HuH-7.5 (cell line): ENCODE data around the gene KRTAP10-9.
"Not testable (repeated sequence)": the region's sequence is repeated elsewhere in the genome, so short reads cannot be mapped to it uniquely, and the experiment has no call there.

Experiments
- DNase-seq: peaks from one replicate; pipeline ENCODE4 v3.0.0; 2011; ENCODE audit warnings: low spot score

Gene KRTAP10-9, protein sequence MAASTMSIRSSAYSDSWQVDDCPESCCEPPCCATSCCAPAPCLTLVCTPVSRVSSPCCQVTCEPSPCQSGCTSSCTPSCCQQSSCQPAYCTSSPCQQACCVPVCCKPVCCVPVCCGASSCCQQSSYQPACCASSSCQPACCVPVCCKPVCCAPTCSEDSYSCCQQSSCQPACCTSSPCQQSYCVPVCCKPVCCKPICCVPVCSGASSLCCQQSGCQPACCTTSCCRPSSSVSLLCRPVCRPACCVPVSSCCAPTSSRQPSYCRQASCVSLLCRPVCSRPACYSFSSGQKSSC

GRCh38 chr21:44626673-44627143 lies at the start of gene KRTAP10-9:
KRTAP10-9 (plus strand) TSS chr21:44627093; CDS start chr21:44627172, 79 bp downstream.
- DNase-seq, result no peak

DNA sequence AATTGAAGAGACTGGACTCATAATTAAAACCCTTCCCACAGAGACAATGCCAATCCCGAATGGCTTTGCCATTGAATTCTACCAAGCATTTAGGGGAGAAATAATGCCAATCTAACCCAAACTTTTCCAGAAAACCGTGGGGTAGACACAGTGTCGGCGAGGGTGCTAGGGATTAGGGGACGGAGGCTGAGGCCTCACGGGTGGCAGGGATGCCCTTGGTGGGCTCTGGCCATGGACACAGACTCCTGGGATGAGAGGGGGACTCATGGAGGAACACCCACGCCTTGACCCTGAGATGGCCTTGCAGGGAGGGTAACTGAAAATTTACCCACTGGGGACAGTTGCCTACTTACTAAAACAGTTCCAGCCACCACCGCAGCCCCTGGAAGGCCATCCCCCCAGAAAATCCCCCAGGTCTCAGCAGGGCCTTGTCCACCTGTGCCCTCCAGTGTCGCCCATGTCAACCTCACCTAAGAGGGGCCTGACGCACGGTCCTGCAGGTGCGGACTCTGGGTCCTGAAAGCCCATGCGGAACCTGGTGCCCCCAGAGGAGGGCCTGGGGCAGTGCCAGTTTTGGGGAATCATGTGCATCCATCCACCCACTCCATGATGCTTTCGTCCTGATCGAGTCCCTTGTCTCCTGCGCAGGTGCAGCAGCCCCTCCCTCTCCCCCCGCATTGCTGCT lies 48.4 kb upstream of the KRTAP10-9 start:
- DNase-seq, result no peak

- DNase-seq, result no peak
Measured at GRCh38 chr21:44579056-44579832, 47.6 kb upstream of the KRTAP10-9 start.

DNA sequence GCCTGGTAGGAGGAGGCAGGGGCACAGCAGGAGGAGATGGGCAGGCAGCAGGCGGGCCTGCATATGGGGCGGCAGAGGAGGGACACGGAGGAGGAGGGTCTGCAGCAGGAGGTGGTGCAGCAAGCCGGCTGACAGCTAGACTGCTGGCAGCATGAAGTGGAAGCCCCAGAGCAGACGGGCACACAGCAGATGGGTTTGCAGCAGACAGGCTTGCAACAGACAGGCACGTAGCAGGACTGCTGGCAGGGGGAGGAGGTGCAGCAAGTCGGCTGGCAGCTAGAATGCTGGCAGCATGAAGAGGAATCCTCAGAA lies 47.1 kb upstream of the KRTAP10-9 start:
- no peak for DNase-seq

DNA sequence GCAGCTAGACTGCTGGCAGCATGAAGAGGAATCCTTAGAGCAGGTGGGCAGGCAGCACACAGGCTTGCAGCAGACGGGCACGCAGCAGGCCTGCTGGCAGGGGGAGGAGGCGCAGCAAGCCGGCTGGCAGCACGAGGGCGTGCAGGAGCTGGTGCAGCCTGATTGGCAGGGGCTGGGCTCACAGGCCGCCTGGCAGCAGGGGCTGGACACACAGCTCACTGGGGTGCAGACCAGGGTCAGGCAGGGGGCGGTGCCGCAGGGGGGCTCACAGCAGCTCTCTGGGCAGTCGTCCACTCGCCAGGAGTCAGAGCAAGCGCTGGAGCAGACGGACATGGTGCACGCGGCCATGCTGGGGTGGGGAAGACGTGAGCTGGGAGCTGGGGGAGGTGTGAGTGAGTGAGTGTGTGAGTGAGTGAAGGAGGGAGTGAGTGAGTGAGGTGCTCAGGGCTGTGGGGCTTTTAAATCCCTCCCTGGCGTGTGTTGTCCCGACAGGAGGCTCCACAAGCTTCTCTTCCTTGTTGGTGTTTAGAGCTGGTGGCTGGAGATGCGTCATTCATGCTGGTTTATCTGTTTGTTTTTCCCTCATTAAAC lies 46.6 kb upstream of the KRTAP10-9 start, which contains the start of gene KRTAP10-5:
Gene KRTAP10-5, minus strand, starts transcription at position 374 of the 591 bp plus-strand sequence. Its CDS starts 26 bp downstream, at position 348.
- not testable (repeated sequence) for DNase-seq

GRCh38 chr21:44581158-44581557 lies 45.7 kb upstream of the KRTAP10-9 start:
- no peak for DNase-seq

DNA sequence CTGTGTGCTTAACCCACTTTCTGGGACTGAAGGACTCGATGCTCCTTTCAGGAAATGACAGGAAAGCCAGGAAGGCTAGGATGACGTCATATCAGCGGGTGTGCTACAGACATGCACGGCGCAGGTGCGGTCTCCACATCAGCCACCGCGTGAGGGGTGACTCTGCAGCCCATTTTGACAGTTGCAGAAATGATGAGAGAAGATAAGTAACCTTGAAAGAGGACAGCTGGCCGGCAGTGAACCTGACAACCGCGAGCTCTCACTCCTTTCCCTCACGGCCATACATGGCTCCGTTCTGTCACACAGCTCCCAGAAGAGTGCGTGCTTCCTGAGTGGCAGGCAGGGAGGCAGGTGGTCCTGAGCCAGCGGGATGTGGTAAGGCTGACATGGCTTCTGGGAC lies 44.8 kb upstream of the KRTAP10-9 start:
- DNase-seq, result no peak

DNA sequence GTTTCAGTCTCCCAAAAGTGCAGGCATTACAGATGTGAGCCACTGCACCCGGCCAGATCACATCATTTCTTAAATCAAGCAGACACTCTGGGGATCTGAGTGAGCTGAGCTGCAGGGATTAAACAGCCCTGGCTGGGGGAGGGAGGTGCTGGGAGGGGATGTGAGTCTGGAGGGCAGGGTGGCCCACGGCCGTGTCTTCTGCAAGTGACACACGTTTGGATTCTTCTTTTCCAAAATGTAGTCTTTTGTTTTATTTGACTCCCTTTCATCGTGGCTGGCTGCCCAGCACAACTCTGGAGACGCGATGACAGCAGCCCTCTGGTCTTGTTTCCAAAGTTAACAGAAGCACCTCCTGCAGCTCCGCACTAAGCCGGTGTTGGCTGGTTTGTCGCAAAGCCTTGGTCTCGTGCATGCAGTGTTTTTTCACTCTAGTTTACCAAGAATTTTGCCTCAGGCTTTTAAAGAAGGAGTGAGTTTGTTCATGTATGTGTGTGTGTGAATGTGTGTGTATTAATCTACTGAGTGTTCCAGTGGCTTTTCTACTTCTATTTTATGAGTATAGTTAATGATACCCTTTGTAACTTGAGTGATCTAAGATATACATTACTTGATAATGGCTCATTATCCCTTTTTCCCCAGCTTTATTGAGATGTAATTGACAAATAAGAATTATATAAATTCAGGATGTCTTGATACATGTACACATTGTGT lies 43.6 kb upstream of the KRTAP10-9 start:
- DNase-seq, result no peak

- DNase-seq, result no peak
Measured at GRCh38 chr21:44583800-44584147, 43.1 kb upstream of the KRTAP10-9 start.

GRCh38 chr21:44585892-44586291 lies 41.0 kb upstream of the KRTAP10-9 start:
- DNase-seq, result no peak

DNA sequence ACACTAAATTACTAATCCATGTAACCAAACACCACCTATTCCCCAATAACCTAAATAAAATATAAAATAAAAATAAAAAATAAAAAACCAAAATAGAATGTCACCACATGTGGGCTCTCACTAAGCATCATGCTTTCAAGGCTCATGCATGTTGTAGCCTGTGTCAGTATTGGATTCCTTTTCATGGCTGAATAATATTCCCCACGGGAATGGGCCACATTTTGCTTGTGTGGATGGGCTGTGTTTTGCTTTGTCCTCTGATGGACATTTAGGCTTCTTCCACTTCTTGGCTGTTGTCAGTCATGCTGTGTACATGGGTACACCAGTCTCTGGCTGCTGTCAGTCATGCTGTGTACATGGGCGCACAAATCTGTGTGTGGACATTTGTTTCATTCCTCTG lies 37.8 kb upstream of the KRTAP10-9 start:
- no peak for DNase-seq

DNA sequence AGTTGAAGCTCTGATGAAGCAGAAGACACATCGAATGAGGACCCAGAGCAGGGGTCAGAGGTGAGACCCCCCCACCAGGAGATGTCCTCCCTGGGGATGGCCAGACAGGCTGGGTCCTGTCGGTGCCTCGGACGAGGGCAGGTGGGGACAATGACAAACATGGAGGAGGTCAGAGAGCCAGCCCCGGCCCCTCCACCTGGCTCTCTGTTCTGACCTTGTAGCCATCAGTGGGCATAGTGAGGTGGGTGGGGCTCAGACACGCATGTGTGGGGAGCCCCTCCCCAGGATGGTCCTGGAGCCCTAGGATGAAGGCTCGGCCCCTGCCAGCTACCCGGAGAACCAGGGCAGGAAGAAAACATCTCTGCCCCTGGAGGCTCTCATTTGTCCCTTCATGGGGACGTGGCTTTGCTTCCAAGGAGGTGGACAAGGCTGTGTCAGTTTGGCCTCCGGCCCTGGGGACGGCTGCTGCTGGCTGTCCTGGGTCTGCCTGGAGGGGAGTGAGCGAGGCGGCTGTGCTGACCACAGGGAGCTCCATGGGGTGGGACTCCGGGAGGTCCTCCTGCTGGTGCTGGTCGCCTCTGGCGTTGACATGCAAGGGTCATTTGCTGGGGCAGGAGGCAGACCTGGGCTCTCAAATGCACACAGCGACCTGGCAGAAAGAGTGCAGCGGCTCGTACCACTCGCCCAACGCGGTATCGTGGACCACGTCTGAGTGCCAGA lies 37.1 kb upstream of the KRTAP10-9 start:
- no peak for DNase-seq

- no peak for DNase-seq
Measured at GRCh38 chr21:44590311-44590721, 36.6 kb upstream of the KRTAP10-9 start.

DNA sequence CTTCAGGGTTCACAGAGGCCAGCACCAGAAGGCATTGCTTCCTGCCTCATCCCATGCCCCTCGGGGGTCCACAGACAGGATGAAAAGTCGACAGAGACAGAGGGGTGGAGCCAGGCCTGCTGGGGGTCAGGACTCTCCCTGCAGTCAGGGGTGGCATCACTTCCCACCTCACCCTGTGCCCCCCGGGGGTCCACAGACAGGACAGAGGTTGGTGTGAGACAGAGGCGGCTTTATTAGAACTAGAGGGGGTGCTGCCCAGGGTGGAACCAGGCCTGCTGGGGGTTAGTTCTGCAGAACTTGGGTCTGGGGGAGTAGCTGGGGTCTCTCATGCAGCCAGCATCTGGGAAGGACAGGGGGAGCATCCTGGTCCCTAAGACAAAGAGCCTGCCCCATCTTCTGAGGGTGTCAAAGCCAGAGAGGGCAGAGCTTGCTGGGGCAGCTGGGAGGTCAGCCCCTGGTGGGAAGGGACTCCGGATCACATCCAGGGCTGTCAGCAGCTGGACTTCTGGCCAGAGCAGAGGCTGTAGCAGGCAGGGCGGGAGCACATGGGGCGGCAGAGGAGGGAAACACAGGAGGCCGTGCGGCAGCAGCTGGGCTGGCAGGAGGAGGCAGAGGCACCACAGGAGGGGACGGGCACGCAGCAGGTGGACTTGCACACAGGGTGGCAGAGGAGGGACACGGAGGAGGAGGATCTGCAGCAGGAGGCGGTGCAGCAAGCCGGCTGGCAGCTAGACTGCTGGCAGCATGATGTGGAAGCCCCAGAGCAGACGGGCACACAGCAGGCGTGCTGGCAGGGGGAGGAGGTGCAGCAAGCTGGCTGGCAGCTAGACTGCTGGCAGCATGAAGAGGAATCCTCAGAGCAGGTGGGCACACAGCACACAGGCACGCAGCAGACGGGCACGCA lies 35.7 kb upstream of the KRTAP10-9 start:
- not testable (repeated sequence) for DNase-seq

DNA sequence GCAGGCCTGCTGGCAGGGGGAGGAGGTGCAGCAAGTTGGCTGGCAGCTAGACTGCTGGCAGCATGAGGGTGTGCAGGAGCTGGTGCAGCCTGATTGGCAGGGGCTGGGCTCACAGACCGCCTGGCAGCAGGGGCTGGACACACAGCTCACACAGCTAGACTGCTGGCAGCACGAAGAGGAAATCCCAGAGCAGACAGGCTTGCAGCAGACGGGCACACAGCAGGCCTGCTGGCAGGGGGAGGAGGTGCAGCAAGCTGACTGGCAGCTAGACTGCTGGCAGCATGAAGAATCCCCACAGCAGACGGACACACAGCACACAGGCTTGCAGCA lies 35.1 kb upstream of the KRTAP10-9 start:
- DNase-seq, result not testable (repeated sequence)

- DNase-seq, result no peak
Measured at GRCh38 chr21:44592446-44593311, 34.2 kb upstream of the KRTAP10-9 start, which contains the start of gene KRTAP10-6. KRTAP10-6 (minus strand) TSS chr21:44592505; CDS start chr21:44592484, 21 bp downstream.

DNA sequence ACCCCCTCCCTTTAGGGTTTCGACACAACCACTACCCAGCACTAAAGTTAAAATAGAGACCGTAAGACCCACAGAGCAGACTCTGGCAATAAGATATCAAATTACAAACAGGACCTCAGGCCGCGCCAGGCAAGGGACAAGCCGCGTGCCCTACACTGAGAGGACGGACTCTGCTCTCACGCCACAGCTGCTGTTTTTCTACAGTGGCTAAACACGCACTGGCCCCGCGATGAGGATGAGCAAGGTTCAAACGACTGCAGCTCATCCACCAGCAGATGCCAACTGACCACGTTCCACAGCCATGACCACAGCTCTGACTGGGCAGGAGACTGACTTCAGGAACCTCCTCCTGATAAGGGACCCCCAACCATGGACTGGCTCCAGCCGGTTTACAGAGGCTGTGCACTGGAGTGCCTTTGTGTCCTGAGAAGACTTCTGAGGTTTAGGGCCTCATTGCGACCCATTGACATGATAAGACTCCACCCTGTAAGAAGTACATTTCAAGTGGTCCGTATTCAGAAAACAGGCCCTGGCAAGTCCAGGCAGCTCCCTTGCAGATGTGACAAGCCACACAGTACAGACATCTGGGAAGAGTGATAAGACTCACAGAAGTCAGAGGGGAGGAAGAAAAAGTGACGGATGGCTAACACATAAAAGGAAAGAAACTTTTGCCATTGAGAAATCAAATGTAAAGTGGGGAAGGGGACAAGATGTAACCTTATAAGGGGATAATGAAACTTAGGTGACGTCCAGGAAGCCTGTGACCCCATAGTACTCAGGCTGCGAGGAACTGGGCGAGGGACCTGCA lies 33.1 kb upstream of the KRTAP10-9 start:
- DNase-seq, result no peak

DNA sequence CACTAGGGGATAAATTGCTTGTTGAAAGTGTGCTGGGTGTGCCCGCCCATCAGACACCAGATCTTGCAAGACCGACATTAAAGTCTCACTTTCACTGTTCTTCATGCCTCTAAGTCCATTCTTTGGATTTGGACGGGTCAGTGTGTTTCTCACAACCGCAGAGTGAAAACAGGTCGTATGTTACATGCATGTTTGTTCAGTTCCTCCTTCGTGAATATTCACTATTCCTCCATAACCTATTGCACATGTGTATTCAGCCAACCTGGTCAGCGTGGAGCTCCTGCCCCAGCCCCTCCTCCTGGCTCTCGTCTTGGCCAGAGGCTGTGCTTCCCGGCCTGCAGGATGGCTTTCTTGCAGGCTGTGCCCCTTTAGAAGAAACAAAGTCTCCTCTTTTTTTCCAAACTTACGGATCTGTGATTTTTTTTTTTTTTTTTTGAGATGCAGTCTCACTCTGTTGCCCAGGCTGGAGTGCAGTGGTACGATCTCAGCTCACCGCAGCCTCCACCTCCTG lies 32.4 kb upstream of the KRTAP10-9 start:
- no peak for DNase-seq
